Motor neuron (in vitro differentiated cells): ENCODE data around the gene PARD3. TPM values are rescaled to one million over a fixed set of nuclear protein-coding genes. Genes with fewer than 3 reads are reported as not detected.

ENCODE experiments used
- ATAC-seq, 8 experiments: fragments of 200-7000 bp; cut with Tn5 transposase; replicated peaks in 6 of 8; 2 replicates each; pipeline ENCODE4 v1.8.0; 2021; ENCODE audit warnings: mild to moderate bottlenecking in 8 of 8, moderate library complexity in 8 of 8
- H3K27ac ChIP-seq, 2 donors: fragments of 250-450 bp; sonication (Bioruptor Pico); 2 replicates each; pipeline ENCODE4 v1.9.0; 2021; ENCODE audit warnings: antibody characterized with exemption in 2 of 2, mild to moderate bottlenecking in 2 of 2, moderate library complexity in 1 of 2
- H3K4me1 ChIP-seq, 2 donors: fragments of 250-450 bp; sonication (Bioruptor Pico); replicated peaks in 1 of 2; 2 replicates each; pipeline ENCODE4 v1.6.1; 2021; ENCODE audit warnings: antibody characterized with exemption in 2 of 2, mild to moderate bottlenecking in 2 of 2, moderate library complexity in 1 of 2
- H3K4me3 ChIP-seq, 5 donors: fragments of 250-450 bp; sonication (Bioruptor Pico); 2 replicates each; pipeline ENCODE4 v1.9.0; 2021; ENCODE audit warnings: antibody characterized with exemption in 5 of 5, mild to moderate bottlenecking in 5 of 5, moderate library complexity in 4 of 5
- WGBS, 10 experiments: fragments of 450-650 bp; shearing (Covaris generic); methylation state at CpG; one replicate each; pipeline ENCODE4 v1.0.0; 2022; 5-methylcytosine and 5-hydroxymethylcytosine counted together
- in situ Hi-C, 9 experiments: fragments of 400-800 bp; cut with MboI; loops; one replicate each; pipeline ENCODE4 v1.15.0; 2021; ENCODE audit warnings: low sequenced_read_pairs in 9 of 9, low pct_unique_long_range_greater_than_20kb in 2 of 9; ENCODE audit not compliant: unreplicated experiment in 9 of 9
- total RNA-seq, 8 experiments: library from RNA; unstranded; fragments of 300-600 nt; gene quantifications; 2 replicates each; pipeline versions ENCODE4 v1.2.3 to v1.2.4, GENCODE V29; 2022

The PARD3 gene
- total RNA-seq, 8 experiments from 2014 or later: 21.5 to 154 (median 34.0) TPM

- Histone ChIP-seq H3K4me3 (no peak overlapping the region), H3K4me1 (peaks cover 0 to 5% of the 10 kb centered on the region in 2 donors), H3K27ac (no peak overlapping the region)
- 58 to 92% (median 71%) methylated on average over 2 to 10 of the region's 11 CpGs for WGBS, 10 experiments
- in situ Hi-C loops: no loop called here
- peak in 1 of 8 experiments; percentile 39 for ATAC-seq
Observed at GRCh38 chr10:34413756-34414587, 401.1 kb downstream of the PARD3 start.

- no peak overlapping the region for H3K27ac ChIP-seq
- H3K4me3 ChIP-seq: no peak overlapping the region
- peaks cover 0 to 5% of the 10 kb centered on the region in 2 donors for H3K4me1 ChIP-seq
- ATAC-seq: no peak
- in situ Hi-C loops: no loop called here
- WGBS, 10 experiments: 17 to 100% (median 65%) methylated on average over 1 to 3 of the region's 3 CpGs; no CpG with 5 or more reads in 3 of the 10 experiments
Observed at GRCh38 chr10:34413214-34413613, 401.9 kb downstream of the PARD3 start.

GRCh38 chr10:34408956-34409355, 406.1 kb downstream of the PARD3 start:
- no peak overlapping the region for H3K27ac ChIP-seq
- H3K4me3 ChIP-seq: no peak overlapping the region
- no peak for ATAC-seq
- 82 to 100% (median 93%) methylated on average over 2 to 3 of the region's 3 CpGs; no CpG with 5 or more reads in 1 of the 10 experiments for WGBS, 10 experiments
- H3K4me1 ChIP-seq: peaks cover 0 to 5% of the 10 kb centered on the region in 2 donors
- in situ Hi-C loops: no loop called here

- in situ Hi-C loops: no loop called here
- Histone ChIP-seq H3K4me3 (no peak overlapping the region), H3K27ac (no peak overlapping the region), H3K4me1 (peaks cover 0 to 6% of the 10 kb centered on the region in 2 donors)
- WGBS, 10 experiments: 46 to 100% (median 84%) methylated on average over 1 to 2 of the region's 2 CpGs
- ATAC-seq: no peak
Observed at GRCh38 chr10:34408381-34408780, 406.7 kb downstream of the PARD3 start.

GRCh38 chr10:34407324-34407805, 407.7 kb downstream of the PARD3 start:
- H3K4me1 ChIP-seq: peaks cover 0 to 2% of the 10 kb centered on the region in 2 donors
- 80 to 100% (median 92%) methylated on average over 1 to 5 of the region's 7 CpGs; no CpG with 5 or more reads in 1 of the 10 experiments for WGBS, 10 experiments
- H3K4me3 ChIP-seq: no peak overlapping the region
- ATAC-seq: no peak
- in situ Hi-C loops: no loop called here
- no peak overlapping the region for H3K27ac ChIP-seq

GRCh38 chr10:34406463-34407323, 408.4 kb downstream of the PARD3 start:
- 40 to 94% (median 78%) methylated on average over 2 to 4 of the region's 4 CpGs; no CpG with 5 or more reads in 1 of the 10 experiments for WGBS, 10 experiments
- no peak overlapping the region for H3K27ac ChIP-seq
- no peak overlapping the region for H3K4me3 ChIP-seq
- peaks cover 0 to 2% of the 10 kb centered on the region in 2 donors for H3K4me1 ChIP-seq
- in situ Hi-C loops: no loop called here
- ATAC-seq: no peak

GRCh38 chr10:34405611-34406462, 409.3 kb downstream of the PARD3 start:
- peaks cover 0 to 2% of the 10 kb centered on the region in 2 donors for H3K4me1 ChIP-seq
- WGBS, 10 experiments: 78 to 100% (median 96%) methylated on average over 1 to 3 of the region's 3 CpGs; no CpG with 5 or more reads in 2 of the 10 experiments
- peak in 3 of 8 experiments; percentile 22 to 50 (median 31) for ATAC-seq
- in situ Hi-C loops: no loop called here
- H3K4me3 ChIP-seq: no peak overlapping the region
- no peak overlapping the region for H3K27ac ChIP-seq

GRCh38 chr10:34403512-34403911, 411.6 kb downstream of the PARD3 start:
- 30 to 92% (median 50%) methylated on average over 1 to 4 of the region's 4 CpGs; no CpG with 5 or more reads in 1 of the 10 experiments for WGBS, 10 experiments
- H3K4me1 ChIP-seq: peaks cover 0 to 2% of the 10 kb centered on the region in 2 donors
- peak in 2 of 8 experiments; percentile 39 to 61 for ATAC-seq
- no peak overlapping the region for H3K4me3 ChIP-seq
- no peak overlapping the region for H3K27ac ChIP-seq
- in situ Hi-C loops: no loop called here

- in situ Hi-C loops: no loop called here
- Histone ChIP-seq H3K4me3 (no peak overlapping the region), H3K4me1 (peaks cover 0 to 2% of the 10 kb centered on the region in 2 donors), H3K27ac (no peak overlapping the region)
- ATAC-seq: no peak
- WGBS, 10 experiments: 61 to 96% (median 88%) methylated on average over 1 to 3 of the region's 3 CpGs; no CpG with 5 or more reads in 1 of the 10 experiments
Observed at GRCh38 chr10:34400075-34400474, 415.0 kb downstream of the PARD3 start.

GRCh38 chr10:34399013-34399412, 416.1 kb downstream of the PARD3 start:
- peak in 3 of 8 experiments; percentile 47 to 80 (median 52) for ATAC-seq
- H3K27ac ChIP-seq: no peak overlapping the region
- H3K4me1 ChIP-seq: peaks cover 0 to 2% of the 10 kb centered on the region in 2 donors
- WGBS, 10 experiments: 53 to 96% (median 67%) methylated on average over 3 to 7 of the region's 7 CpGs; no CpG with 5 or more reads in 1 of the 10 experiments
- H3K4me3 ChIP-seq: no peak overlapping the region
- in situ Hi-C loops: no loop called here

GRCh38 chr10:34397324-34397723, 417.8 kb downstream of the PARD3 start:
- H3K4me3 ChIP-seq: no peak overlapping the region
- H3K27ac ChIP-seq: no peak overlapping the region
- no peak for ATAC-seq
- no peaks in the 10 kb centered on the region for H3K4me1 ChIP-seq
- in situ Hi-C loops: no loop called here
- 0 to 100% (median 67%) methylated on average over 1 of the region's 1 CpG; no CpG with 5 or more reads in 1 of the 10 experiments for WGBS, 10 experiments

- Histone ChIP-seq H3K27ac (no peak overlapping the region), H3K4me1 (no peaks in the 10 kb centered on the region), H3K4me3 (no peak overlapping the region)
- in situ Hi-C loops: no loop called here
- 74 to 100% (median 100%) methylated on average over 1 to 2 of the region's 2 CpGs for WGBS, 10 experiments
- ATAC-seq: no peak
Observed at GRCh38 chr10:34396663-34397062, 418.4 kb downstream of the PARD3 start.
